A549 (cell line): ENCODE data around the gene NRTN.

Source experiments
- KDM5A ChIP-seq: fragments of 200-600 bp; sonication (generic); IDR thresholded peaks from 2 replicates; pipeline ENCODE4 v1.6.1; 2016; ENCODE audit warnings: antibody characterized with exemption, mild to moderate bottlenecking
- RFX5 ChIP-seq: fragments of 450-650 bp; IDR thresholded peaks from 2 replicates; pipeline ENCODE4 v1.7.1; 2014; ENCODE audit warnings: antibody characterized with exemption, mild to moderate bottlenecking, moderate library complexity
- TF ChIP-seq, protein P1 (sequence below): fragments of >200 bp; sonication (Bioruptor Twin); formaldehyde crosslinking; IDR thresholded peaks from 3 replicates; pipeline ENCODE4 v1.5.1; 2016

DNA sequence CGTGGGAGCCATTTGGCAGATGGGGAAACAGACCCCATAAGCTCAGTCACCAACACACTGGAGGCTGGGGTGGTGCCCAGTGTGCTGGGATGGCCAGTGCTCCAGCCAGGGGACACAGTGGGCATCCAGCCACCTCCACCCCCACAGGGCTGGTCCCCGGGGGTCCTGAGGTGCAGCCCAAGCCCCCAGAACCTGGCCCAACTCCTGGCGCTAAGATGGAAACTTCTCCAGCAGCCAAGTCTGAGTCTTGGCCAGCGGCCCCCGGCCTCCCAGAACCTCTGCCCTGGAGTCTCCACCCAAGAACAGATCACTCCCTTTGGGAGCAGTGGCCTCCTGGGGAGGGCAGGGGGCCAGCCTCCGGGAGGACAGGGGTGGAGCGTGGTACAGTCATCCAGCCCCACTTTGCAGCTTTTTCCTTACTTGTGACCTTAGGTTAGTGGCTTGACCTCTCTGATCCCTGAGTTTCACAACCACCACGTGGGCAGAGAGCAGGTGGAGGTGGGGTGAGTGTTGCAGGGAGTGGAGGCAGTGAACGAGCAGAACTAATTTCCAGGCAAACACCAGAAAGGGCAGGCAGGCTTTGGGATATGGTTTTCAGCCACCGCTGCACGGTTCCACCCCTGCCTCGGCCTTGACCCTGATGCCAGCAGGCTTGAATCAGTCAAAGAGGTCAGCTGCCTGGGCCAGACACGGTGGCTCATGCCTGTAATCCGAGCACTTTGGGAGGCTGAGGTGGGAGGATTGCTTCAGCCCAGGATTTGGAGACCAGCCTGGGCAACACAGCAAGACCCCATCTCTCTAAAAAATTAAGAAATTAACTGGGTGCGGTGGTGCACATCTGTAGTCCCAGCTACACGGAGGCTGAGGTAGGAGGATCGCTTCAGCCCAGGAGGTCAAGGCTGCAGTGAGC is 4.3 kb upstream of the NRTN start:
- TF ChIP-seq, protein P1, sequence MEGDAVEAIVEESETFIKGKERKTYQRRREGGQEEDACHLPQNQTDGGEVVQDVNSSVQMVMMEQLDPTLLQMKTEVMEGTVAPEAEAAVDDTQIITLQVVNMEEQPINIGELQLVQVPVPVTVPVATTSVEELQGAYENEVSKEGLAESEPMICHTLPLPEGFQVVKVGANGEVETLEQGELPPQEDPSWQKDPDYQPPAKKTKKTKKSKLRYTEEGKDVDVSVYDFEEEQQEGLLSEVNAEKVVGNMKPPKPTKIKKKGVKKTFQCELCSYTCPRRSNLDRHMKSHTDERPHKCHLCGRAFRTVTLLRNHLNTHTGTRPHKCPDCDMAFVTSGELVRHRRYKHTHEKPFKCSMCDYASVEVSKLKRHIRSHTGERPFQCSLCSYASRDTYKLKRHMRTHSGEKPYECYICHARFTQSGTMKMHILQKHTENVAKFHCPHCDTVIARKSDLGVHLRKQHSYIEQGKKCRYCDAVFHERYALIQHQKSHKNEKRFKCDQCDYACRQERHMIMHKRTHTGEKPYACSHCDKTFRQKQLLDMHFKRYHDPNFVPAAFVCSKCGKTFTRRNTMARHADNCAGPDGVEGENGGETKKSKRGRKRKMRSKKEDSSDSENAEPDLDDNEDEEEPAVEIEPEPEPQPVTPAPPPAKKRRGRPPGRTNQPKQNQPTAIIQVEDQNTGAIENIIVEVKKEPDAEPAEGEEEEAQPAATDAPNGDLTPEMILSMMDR, result no peak
- TF ChIP-seq KDM5A, result no peak
- TF ChIP-seq RFX5, result no peak
